ENCODE results near the gene NUDT16L1.

- TF ChIP-seq EZH2 (IDR thresholded peaks at IDR 0.05; ENCODE audit: borderline replicate concordance, low read depth, low read length, severe bottlenecking): no peak
- TF ChIP-seq CTCF (IDR thresholded peaks at IDR 0.05; ENCODE audit: borderline replicate concordance, extremely low read depth, low read length, poor library complexity, severe bottlenecking): no peak
Measured at GRCh38 chr16:4674926-4675530, 18.3 kb upstream of the NUDT16L1 start.

Data from DND-41 (cell line).